OCI-M1 (cell line): ENCODE results near the gene PRKN.

Experiments used
- DNase-seq: peaks from one replicate; lab custom pipeline; 2025; lab: John Stamatoyannopoulos, UW

The PRKN gene

DNA sequence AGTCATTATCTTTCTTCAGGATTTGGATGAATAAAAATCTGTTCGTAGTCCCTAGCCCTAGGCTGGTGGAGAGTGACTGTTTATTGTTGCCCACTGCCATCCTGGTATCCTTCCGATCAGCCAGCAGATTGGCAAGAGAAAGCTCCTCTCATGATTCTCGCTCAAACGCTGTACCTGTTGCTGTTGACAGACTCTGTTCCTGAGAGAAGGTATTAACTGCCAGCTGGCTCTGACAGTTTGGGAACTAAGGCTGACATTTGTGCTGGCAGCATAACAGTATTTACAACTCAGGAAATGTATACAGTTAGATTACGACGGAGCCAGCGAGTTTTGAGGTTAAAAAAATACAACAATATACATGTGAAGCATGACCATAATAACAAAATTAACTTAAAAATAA is 674.5 kb downstream of the PRKN start:
- no peak for DNase-seq

DNA sequence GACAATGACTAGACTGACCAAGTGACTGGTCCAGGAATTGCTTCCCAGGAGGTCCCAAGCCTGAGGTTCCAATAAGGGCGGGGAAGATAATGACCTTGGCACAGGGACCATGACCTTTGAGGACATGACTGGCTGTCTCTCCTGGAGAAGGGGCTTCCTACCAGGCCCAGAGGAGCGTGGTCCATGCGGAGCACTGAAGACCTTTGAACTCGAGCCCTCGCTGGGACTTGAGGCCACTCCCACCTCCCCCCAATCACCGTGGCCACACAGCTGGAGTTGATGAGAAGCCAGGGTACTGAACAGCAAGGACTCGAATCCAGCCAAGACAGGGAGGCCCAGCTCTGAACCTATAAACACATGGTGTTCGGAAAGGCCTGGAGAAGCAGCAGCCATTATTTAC is 677.0 kb downstream of the PRKN start:
- DNase-seq = no peak

DNA sequence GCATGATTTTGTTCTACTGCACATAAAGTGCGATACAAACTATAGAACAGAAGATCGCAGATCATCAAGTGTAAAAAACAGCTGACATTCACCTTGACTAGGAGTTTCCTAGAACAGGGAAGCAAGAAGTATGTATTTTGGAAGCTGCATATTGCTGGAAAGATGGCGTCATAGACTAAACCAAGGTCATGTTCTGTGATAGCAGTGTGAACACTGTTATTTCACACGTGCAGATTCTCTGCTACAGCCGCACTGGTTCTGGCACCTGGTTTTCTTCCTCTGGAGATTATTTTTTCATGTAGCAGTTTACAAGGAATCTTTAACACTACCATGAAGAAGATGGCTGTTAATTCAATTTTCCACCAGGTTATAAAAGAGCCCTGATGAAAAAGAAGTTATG is 681.2 kb downstream of the PRKN start:
- DNase-seq = no peak

DNA sequence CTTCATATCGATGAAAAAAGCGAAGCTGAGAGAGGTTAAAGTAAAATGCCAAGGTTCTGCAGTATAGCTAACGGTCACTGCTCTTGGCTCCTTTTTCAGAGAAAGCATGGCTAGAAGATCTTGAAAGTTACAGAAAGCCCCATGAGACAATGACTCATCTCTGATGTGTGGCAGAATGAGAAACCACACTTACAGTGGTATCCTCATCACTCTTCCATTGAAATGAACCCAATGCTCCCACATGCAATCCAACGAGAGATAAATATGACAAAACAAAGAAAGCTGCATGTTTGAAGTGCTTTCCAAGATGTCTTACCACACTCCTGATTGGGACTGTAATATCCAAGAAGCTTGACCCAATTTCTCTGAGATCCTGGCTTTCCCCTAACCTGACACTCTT is 694.9 kb downstream of the PRKN start:
- DNase-seq = peak; percentile 82

DNA sequence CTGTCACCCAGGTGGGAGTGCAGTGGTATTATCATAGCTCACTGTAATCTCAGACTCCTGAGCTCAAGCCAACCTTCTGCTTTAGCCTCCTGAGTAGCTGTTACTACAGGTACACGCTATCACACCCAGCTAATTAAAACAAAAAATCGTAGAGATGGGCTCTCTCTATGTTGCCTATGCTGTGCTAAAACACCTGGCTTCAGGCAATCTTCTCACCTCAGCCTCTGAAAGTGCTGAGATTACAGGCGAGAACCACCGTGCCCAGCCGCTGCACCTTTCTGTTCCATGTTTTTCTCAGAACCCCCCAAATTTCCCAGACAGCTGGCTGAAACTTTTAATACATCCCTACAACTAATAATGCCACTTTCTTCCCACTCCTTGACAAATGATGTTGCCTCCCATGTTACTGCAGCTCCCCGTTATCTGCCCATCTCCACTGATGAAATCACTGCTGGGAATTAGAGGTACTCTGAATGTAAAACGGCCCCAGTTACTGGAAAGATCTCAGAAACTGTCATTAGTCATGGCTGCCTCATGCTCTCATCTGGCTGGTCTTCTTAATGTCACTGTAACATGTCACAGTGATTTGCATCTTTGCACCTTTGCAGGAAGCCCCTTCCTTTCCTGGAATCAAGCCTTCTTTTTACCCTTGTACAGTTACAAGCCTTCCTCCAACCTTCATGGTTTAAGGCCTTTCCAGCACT is 697.5 kb downstream of the PRKN start:
- no peak for DNase-seq

DNA sequence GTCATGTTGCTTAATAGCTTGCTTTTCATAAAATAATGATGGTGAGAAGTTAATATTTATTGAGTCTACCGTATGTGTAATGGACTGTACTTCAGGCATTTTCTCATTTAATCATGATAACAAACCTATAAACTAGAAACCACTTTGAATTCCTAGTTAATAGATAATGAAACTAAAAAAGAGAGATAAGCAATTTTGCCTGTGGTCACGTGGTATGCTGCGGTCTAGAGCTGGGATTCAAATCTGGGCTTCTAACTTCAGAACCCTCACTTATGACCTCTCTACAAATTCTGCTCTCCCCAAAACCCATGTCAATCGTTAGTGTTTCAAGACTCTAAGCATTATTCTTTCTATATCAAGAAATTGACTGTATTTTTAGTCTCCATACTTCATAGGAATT is 700.7 kb downstream of the PRKN start:
- DNase-seq = no peak

DNA sequence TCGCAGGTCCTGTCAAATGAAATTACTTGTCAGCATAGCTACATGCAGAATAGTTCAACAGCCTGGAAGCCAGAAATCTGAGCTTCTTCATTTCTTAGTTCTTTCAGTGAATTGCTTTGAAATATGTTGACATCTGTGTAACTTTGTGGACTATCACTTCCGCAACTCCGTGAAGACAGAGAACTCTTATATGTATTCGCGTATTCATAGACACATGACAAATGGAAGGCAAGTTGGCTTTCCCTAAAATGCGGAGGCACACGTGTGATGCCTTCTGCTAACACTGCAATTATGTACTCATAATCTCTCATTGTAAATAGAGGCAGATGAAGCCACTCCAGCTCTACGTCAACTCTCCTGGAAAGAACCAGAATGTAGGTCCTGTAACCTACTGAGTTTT is 701.5 kb downstream of the PRKN start:
- no peak for DNase-seq

DNA sequence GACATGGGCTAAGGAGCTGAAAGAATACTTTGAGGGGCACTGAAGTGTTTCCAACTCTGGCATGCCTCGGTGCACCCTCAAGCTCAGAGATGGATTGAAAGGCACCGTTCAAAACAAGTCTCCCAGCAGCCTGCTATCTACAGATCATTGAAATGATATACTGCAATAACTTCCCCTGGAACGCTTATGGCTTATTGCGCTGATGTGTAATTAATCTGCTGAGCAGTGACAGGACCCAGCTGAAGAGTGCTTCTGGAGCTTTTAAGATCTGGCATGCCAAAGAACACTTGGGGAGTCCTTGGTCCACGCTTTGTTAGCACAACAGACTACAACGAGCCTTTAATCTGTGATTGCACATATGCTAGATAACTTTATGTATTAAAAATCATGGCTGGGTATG is 708.2 kb downstream of the PRKN start:
- DNase-seq = no peak

DNA sequence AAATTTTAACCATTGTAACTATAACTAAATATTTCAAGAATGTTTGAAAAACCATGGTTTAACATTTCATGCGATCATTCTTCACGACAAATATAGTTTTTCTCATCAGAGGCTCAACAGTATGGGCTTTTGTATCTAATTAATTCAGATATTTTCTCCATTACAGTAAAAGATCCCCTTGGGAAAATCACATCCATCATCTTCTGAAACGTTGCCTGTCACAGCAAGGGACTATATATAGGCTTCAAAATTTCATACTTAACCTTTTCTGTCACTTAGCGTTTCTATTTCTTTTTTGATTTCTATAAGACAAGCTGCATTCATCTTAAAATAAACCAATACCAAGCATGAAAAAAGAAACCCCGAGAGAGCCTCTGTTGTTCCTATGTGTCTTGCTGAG is 710.0 kb downstream of the PRKN start:
- DNase-seq = no peak

DNA sequence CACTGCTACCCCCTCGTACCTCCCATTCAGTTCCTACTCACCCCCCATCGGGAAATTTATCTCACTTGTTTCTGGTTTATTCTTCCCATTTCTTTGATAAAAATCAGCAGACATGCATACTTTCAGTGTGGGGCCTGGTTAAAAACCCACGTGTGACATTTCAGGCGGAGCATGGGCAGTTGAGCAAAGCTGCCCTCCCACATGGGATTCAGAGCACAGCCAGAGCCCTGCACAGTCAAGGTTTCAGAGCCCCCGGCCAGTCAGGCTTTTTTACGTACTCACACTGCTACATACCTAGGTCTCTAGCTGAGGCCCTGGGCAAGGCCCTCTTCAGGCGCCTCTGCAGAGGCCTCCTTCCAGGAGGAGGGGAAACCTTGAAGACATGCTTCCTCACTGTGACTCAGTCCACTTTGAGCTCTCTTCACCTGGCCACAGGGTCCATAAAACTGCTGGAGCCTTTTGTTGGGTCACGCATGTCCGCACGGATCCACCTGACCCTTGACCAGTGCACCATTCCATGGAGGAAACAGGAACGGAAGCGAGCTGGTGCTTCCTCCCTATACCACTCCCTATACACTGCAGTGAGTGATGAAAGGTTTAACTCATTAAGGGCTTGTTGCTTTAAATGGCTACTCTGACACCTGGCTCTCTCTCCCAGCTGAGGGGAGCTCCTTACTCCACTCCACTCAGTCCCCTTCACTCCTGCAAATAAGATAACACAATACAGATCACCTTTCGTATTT is 713.3 kb downstream of the PRKN start:
- no peak for DNase-seq

DNA sequence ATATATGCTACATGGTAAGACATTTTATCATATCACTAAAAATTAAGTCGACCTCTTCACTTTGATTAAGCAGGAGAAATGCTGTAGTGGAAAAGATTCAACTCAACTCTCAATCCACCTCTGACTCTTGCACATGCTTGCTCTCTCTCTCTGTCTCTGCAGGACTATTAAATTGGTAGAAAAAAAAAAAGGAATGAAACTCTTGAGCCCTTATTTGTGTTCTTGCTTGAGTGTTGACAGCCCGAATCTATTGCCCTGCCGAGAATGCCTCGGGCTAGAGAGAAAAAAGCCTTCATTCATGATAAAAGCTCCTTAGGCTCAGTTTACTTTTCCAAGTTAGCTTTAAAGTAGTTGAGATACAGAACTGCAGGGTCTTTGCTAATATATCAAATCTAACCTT is 722.2 kb downstream of the PRKN start:
- DNase-seq = no peak

DNA sequence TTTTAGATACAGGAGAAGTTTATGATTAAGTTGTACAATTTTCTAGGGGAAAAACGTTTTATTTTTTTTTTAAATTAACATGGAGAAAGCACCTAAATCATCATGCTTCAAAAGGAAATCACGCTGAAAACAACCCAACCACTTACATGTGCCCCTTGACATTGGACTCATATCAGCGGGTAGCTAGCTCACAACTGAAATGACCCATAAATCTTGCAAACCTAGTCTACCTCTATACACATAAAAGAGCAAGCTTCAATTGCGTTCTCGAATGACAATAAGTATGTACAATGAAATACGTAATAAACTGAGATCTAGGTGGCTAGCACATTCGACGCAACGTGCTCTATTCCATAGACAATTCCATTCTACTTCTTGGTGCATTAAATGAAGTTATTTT is 730.8 kb downstream of the PRKN start:
- no peak for DNase-seq

DNA sequence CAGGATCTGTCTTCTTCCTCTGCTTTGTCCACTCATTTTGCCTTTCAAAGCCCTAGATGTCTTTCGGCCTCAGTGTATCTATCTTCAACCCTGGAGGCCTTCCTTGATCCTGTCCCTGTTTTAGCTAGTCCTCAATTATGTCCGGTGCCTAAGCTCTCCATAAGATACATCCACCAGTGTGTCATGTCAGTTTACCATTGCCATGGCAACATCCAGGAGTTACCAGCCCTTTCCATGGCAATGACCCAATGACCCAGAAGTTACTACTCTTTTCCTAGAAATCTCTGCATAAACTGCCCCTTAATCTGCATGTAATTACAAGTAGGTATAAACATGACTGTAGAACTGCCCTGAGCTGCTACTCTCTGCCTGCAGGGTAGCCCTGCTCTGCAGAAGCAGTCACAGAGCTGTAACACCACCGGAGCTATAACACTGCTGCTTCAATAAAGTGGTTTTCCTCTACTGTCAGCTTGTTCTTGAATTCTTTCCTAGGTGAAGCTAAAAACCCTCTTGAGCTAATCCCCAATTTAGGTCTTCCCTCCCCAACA is 741.6 kb downstream of the PRKN start:
- DNase-seq = no peak

DNA sequence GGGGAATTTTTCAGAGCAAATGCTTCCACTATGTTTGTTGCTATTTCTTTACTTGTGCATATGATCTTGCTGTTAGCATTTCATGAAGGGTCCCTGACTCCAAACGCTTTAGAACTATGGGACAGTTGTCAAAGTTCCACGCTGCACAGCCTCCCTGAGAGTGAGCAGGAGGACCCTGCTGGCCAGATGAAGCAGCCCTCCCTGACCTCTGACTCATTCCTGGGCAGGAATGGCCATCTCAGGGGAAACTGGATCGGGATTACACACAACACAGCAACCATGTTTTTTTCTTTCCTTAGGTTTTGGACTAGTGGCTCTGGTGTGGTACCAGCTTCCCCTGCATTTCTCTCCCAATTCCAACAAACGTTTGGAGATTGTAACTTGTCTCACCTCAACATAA is 742.9 kb downstream of the PRKN start:
- no peak for DNase-seq

DNA sequence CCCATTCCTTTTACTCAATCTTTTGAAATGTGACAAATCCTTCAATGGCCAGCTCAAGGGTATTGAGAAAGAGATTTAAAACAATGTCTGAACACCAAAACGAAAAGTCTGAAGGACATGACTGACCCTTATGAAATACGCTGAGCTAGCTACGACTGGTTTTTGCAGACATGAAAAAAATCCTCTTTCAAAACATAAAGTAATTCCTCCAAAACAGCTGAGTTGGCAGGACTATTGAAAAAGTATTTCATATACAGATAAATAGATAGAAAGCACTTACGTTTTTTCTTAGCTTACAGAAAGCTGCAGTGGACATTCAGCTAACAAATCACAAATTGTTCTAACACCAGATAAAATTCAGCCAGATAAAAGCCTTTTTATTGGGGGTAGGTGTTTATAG is 751.0 kb downstream of the PRKN start:
- DNase-seq = no peak

DNA sequence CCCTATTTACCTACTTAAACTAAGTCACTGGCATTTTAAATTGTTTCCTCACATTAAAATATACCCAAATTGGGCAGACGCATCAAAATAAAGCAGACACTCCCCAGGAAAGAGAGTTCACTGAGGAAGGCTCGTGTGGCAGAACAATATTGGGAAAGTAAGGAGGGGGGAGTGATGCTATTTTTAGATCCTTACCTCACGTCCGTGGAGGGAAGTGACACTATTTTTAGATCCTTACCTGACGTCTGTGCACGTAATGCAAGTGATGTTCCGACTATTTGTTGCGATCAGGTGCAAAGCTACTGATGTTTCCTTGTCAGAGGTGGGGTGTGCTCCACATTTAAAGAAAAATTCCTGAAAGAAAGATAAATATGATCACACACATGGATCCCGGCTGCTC is 754.5 kb downstream of the PRKN start:
- DNase-seq = no peak

DNA sequence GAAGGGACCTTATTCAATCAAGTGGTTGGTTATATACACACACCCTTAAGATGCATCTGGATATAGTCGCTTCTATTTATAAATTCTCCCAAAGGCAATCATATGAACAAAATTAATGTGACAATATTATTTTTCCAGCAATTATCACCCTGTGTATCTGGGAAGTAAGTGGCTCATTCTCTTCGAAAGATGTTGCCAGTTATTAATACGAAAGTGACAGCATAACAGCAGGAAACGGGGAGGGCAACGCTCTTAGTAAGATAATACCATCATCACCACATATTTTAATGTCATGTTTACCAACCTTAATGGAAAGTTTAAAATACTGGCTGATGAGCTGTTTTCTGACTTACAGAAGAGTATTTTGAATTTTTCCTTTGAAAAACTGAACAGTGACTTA is 756.5 kb downstream of the PRKN start:
- DNase-seq = no peak

DNA sequence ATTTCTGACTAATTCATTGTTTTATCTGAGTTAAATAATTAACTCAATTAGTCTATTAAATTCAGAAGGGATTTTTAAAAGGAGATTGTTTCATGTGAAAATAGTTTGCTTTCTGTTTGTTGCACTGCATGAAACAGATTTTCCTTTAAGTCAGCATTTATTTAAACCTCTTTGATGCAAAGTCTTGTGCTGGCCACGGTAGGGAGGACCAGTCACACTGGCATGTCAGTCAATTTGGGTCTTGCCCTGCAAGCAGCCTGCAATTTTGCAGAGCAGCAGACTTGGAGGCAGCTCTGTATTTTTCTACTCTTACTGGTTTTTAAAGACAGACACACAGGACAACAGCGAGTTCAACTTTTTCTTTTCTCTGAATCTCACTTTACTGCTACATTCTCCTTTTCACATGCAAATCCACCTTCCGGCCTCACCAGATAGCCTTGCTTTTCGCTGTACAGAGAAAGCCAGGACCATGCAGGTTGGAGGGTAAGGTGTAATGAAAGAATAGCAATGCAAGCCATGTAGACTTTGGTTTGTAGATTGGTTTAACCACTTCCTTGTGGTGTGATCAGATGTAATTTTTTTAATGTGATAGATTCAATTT is 763.8 kb downstream of the PRKN start:
- no peak for DNase-seq

DNA sequence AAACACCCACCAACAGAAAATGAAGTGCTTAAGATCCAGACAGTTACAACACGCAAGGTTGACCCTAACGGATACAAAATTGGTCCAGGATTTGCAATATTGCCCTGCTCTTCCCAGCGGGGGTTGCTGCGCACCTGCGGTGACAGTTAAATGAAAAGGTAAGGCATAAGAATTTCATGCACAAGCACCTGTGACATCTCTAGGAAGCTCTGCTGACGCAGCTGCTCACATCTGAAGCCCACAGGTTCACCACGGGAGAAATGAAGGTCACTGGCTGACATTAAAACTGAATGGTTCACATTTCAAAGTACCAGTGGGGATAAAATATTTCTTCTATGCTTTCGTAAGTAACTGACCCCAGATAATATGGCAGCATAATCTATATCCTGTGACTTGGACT is 764.4 kb downstream of the PRKN start:
- DNase-seq = no peak

DNA sequence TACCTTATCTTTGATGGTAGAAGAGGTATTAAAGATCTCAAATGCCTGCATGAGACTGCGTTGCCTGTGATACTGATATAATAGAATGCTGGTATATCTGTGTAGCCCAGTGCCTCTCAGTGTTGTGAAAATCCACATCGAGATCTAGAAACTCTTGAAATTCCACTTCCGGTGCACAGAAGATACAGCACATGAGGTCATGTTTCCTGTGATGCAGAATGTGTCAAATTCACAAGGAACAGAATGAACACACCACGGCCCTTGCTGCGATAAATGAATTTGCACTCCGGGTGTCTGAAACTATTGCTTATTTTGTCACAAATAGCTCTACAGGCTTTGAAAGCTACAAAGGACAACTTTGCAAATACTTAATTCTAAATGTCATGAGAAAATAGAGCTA is 765.8 kb downstream of the PRKN start:
- no peak for DNase-seq

DNA sequence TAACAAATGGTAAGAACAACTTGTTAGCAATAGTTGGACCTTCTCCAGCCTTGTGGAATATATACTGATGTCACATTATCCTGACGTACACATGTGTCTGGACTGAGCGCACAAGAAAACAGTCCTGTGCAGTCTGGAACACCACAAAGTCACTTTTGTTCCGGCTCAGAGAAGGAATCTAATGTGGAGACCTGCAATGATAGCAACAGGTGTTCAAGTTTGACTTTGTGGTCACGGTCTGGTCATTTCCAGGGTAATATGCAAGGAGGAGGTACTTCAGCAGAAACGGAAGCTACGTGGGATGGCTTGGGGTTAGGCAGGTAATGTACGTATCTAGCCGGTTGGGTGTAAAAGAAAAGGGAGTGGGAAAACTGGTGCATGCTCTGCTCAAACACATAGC is 766.5 kb downstream of the PRKN start:
- no peak for DNase-seq

DNA sequence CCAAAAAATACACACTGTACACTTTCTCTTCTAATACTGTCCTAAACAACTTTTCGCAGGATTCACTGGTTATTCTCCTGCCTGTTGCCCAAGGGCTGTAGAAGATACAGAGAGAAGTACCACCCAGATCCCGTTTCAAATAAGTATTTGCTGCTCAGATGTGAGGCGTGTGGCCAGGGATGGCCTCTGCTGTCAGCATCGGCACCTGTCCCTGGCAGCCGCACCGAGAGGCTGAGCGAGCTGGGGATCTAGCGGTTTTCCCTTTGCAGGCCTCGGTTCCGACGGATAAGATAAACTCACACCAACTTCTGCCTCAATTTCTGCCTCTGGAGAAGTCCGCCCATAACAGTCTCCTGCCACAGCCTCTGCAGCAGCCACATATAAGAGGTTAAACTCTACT is 768.5 kb downstream of the PRKN start:
- DNase-seq = no peak

DNA sequence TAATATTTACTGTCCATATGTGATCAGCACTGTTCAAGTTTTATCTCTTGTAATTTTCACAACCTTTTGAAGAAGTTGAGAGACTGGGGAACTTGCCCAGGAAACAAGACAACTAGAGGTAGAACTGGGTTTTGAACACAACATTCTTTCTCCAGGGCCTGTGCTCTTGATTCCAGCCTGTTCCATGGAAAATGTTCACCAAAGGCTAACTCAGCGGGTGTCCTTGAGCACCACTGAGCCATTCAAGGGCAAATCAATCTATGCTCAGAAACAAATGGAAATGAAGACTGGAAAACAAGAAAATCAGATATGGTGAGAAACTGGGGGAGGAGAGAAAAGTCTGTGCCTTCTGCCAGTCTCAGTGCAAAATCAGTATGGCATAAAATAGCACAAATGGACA is 771.5 kb downstream of the PRKN start:
- DNase-seq = no peak
